Measurements from ENCODE around the gene CCDC50.

DNA sequence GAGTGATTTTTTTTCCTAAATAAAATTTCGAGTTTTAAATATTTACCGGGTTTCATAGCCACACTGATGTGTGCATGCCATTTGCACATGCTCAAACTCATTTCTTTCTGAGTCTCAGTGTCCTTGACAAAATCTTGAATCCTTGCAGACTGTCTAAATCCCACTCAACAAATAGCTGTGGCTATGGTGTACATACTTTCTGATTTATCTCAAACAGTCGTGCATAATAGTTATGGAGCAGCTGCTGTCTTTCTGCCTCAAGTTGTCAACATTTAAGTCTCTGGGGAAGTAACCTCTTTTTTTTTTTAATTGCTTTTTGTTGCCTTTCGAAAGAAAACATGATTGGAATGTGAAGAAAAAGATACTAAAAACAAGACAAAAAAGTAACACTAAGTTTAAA lies 53.9 kb downstream of the CCDC50 start:
- TF ChIP-seq, protein P1, sequence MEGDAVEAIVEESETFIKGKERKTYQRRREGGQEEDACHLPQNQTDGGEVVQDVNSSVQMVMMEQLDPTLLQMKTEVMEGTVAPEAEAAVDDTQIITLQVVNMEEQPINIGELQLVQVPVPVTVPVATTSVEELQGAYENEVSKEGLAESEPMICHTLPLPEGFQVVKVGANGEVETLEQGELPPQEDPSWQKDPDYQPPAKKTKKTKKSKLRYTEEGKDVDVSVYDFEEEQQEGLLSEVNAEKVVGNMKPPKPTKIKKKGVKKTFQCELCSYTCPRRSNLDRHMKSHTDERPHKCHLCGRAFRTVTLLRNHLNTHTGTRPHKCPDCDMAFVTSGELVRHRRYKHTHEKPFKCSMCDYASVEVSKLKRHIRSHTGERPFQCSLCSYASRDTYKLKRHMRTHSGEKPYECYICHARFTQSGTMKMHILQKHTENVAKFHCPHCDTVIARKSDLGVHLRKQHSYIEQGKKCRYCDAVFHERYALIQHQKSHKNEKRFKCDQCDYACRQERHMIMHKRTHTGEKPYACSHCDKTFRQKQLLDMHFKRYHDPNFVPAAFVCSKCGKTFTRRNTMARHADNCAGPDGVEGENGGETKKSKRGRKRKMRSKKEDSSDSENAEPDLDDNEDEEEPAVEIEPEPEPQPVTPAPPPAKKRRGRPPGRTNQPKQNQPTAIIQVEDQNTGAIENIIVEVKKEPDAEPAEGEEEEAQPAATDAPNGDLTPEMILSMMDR (IDR thresholded peaks at IDR 0.05; ENCODE audit: insufficient read depth, low read length, poor library complexity, severe bottlenecking): no peak
- no peak for TF ChIP-seq EZH2phosphoT487 (conservative IDR thresholded peaks at IDR 0.05; ENCODE audit: low read length)

All from SU-DHL-6 (cell line).